Ishikawa (cell line): ENCODE data around the gene AKAP9.

Source experiments
- CEBPB ChIP-seq: IDR thresholded peaks from 2 replicates; pipeline ENCODE4 v1.6.1; 2012
- EP300 ChIP-seq: IDR thresholded peaks from 2 replicates; pipeline ENCODE4 v1.6.1; 2012; ENCODE audit warnings: borderline replicate concordance
- RAD21 ChIP-seq: IDR thresholded peaks from 2 replicates; pipeline ENCODE4 v1.6.1; 2012; ENCODE audit warnings: low read depth
- REST ChIP-seq: IDR thresholded peaks from 2 replicates; pipeline ENCODE4 v1.6.1; 2012; ENCODE audit warnings: low read depth, mild to moderate bottlenecking
- TAF1 ChIP-seq: IDR thresholded peaks from 2 replicates; pipeline ENCODE4 v1.6.1; 2012; ENCODE audit warnings: low read depth, mild to moderate bottlenecking
- TCF12 ChIP-seq: IDR thresholded peaks from 2 replicates; pipeline ENCODE4 v1.6.1; 2012; ENCODE audit warnings: low read depth
- TF ChIP-seq, protein P1 (sequence below): IDR thresholded peaks from 2 replicates; pipeline ENCODE4 v1.6.1; 2012

DNA sequence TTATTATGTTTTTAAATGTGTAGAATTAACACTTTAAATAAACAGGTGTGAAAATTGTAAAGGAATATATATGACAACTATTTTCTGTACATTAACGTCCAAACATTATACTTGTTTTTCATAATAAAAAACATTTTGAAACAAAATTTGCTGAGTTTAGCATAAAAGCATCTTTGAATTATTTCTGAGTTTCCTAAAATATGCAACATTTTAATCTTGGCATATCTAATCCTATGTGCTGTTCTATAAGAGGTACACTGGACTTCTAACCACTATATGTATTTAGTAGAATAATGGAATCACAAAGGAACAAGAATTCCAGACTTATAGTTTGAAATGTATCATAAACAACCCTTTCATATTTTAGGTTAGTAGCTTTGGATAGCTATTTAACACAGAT, 16.6 kb downstream of the AKAP9 start:
- TF ChIP-seq EP300: no peak
- no peak for TF ChIP-seq TCF12
- TF ChIP-seq, protein P1, sequence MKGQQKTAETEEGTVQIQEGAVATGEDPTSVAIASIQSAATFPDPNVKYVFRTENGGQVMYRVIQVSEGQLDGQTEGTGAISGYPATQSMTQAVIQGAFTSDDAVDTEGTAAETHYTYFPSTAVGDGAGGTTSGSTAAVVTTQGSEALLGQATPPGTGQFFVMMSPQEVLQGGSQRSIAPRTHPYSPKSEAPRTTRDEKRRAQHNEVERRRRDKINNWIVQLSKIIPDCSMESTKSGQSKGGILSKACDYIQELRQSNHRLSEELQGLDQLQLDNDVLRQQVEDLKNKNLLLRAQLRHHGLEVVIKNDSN: no peak
- TF ChIP-seq REST: no peak
- no peak for TF ChIP-seq TAF1
- no peak for TF ChIP-seq CEBPB
- TF ChIP-seq RAD21: no peak
